Trophoblast cell (in vitro differentiated cells and primary cell): Measurements from ENCODE around the gene BTBD19.
"Not testable (repeated sequence)": the region's sequence is repeated elsewhere in the genome, so short reads cannot be mapped to it uniquely, and the experiment has no call there.

Source experiments
- DNase-seq, 2 donors: peaks; one replicate each; pipeline ENCODE4 v3.0.0-alpha.2; 2016
- H2AFZ ChIP-seq: 2 replicates; pipeline ENCODE4 v1.6.1; 2013; ENCODE audit warnings: low read length, moderate library complexity, mild to moderate bottlenecking; ENCODE audit not compliant: insufficient read depth, poor library complexity
- H2AK5ac ChIP-seq: 2 replicates; pipeline ENCODE4 v1.6.1; 2013; ENCODE audit warnings: mild to moderate bottlenecking, low read length
- H2BK120ac ChIP-seq: 2 replicates; pipeline ENCODE4 v1.6.1; 2013; ENCODE audit warnings: low read length, mild to moderate bottlenecking, moderate library complexity; ENCODE audit not compliant: insufficient read depth, poor library complexity
- H2BK12ac ChIP-seq: 2 replicates; pipeline ENCODE4 v1.6.1; 2013; ENCODE audit warnings: mild to moderate bottlenecking, low read length, moderate library complexity
- H2BK5ac ChIP-seq: 2 replicates; pipeline ENCODE4 v1.6.1; 2013; ENCODE audit warnings: low read length, low read depth, moderate library complexity, mild to moderate bottlenecking; ENCODE audit not compliant: poor library complexity
- H3K14ac ChIP-seq: 2 replicates; pipeline ENCODE4 v1.6.1; 2013; ENCODE audit warnings: mild to moderate bottlenecking, low read length
- H3K18ac ChIP-seq: 2 replicates; pipeline ENCODE4 v1.6.1; 2013; ENCODE audit warnings: mild to moderate bottlenecking, low read length
- H3K23ac ChIP-seq: 2 replicates; pipeline ENCODE4 v1.6.1; 2013; ENCODE audit warnings: low read length
- H3K27ac ChIP-seq: 2 replicates; pipeline ENCODE4 v1.5.1; 2013; ENCODE audit warnings: low read depth, mild to moderate bottlenecking, inconsistent platforms, low read length, moderate library complexity
- H3K27me3 ChIP-seq: 2 replicates; pipeline ENCODE4 v1.6.1; 2013; ENCODE audit warnings: inconsistent platforms, mild to moderate bottlenecking, low read length, moderate library complexity; ENCODE audit not compliant: insufficient read depth
- H3K36me3 ChIP-seq, 2 experiments: 1 replicate in 1 of 2; 2 replicates in 1 of 2; pipeline ENCODE4 v1.6.1; 2013; ENCODE audit warnings: low read length in 2 of 2, mild to moderate bottlenecking in 2 of 2, moderate library complexity in 1 of 2; ENCODE audit not compliant: insufficient read depth in 2 of 2, control insufficient read depth in 1 of 2
- H3K4ac ChIP-seq: 2 replicates; pipeline ENCODE4 v1.6.1; 2013; ENCODE audit warnings: low read depth, mild to moderate bottlenecking, low read length, moderate library complexity
- H3K4me1 ChIP-seq, 2 experiments: 1 replicate in 1 of 2; 2 replicates in 1 of 2; pipeline ENCODE4 v1.6.1; 2013; ENCODE audit warnings: low read length in 2 of 2, mild to moderate bottlenecking in 2 of 2, moderate library complexity in 1 of 2; ENCODE audit not compliant: insufficient read depth in 2 of 2, control insufficient read depth in 1 of 2
- H3K4me2 ChIP-seq: 2 replicates; pipeline ENCODE4 v1.6.1; 2013; ENCODE audit warnings: inconsistent platforms, mild to moderate bottlenecking, low read length, moderate library complexity
- H3K4me3 ChIP-seq: 2 replicates; pipeline ENCODE4 v1.5.1; 2013; ENCODE audit warnings: mild to moderate bottlenecking, low read depth, low read length, inconsistent platforms
- H3K79me1 ChIP-seq: one replicate; pipeline ENCODE4 v1.6.1; 2013; ENCODE audit warnings: low read length
- H3K79me2 ChIP-seq: 2 replicates; pipeline ENCODE4 v1.6.1; 2013; ENCODE audit warnings: low read length, mild to moderate bottlenecking; ENCODE audit not compliant: control insufficient read depth, insufficient read depth, poor library complexity
- H3K9ac ChIP-seq: 2 replicates; pipeline ENCODE4 v1.6.1; 2013; ENCODE audit warnings: mild to moderate bottlenecking, low read length
- H3K9me3 ChIP-seq: 2 replicates; pipeline ENCODE4 v1.6.1; 2013; ENCODE audit warnings: low read depth, mild to moderate bottlenecking, control low read depth, inconsistent platforms, low read length; ENCODE audit not compliant: insufficient read depth
- H4K12ac ChIP-seq: 2 replicates; pipeline ENCODE4 v1.6.1; 2013; ENCODE audit warnings: low read depth, mild to moderate bottlenecking, low read length, moderate library complexity
- H4K8ac ChIP-seq: 2 replicates; pipeline ENCODE4 v1.6.1; 2013; ENCODE audit warnings: low read depth, mild to moderate bottlenecking, low read length, moderate library complexity
- H4K91ac ChIP-seq: one replicate; pipeline ENCODE4 v1.6.1; 2013; ENCODE audit warnings: low read depth, mild to moderate bottlenecking, low read length, moderate library complexity
- WGBS: extraction: QIAGEN DNeasy Blood & Tissue Kit; methylation state at CpG from one replicate; pipeline ENCODE4 v1.1.7; 2013; ENCODE audit warnings: missing lambda C conversion rate; ENCODE audit not compliant: insufficient read length, insufficient coverage; ENCODE audit errors: extremely low coverage; 5-methylcytosine and 5-hydroxymethylcytosine counted together

The BTBD19 gene

DNA sequence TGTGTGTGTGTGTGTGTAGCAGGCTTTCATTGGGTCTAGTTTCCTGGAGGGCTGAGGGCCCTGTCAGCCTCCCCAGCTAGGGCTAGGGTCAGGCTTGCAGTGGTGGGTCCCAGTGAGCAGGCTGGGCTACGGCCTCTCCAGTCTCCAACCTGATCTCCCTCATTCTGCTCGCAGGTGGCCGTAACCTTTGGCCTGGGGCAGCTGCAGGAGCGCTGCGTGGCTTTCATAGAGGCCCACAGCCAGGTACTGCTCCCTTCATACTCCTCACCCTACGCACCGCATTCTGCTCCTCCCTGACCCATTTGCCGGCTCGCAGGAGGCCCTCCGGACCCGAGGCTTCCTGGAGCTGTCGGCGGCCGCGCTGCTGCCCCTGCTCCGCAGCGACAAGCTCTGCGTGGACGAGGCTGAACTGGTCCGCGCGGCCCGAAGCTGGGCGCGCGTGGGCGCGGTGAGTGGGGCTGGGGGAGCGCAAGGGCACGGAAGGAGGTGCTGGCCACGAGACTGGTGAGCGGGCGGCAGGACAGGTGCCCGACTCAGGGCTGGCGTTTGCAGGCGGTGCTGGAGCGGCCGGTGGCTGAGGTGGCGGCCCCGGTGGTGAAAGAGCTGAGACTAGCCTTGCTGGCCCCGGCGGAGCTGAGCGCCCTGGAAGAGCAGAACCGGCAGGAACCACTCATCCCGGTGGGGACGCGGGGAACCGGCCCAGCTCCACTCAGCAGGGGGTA lies 4.7 kb downstream of the BTBD19 start:
- Histone ChIP-seq H3K18ac (peak overlapping the region; percentile 55), H3K4me3 (peak overlapping the region; percentile 21), H4K91ac (peak overlapping the region; percentile 42), H4K8ac (peak overlapping the region; percentile 73), H2BK120ac (peak overlapping the region; percentile 7), H2BK12ac (peak overlapping the region; percentile 65), H3K14ac (peak overlapping the region; percentile 7), H2AFZ (peak overlapping the region; percentile 8), H3K9ac (no peak overlapping the region), H3K36me3 (peaks cover 9 to 12% of the 10 kb centered on the region in 2 experiments), H3K23ac (no peak overlapping the region), H3K4ac (peak overlapping the region; percentile 20), H3K4me1 (peaks cover 51 to 56% of the 10 kb centered on the region in 2 experiments), H4K12ac (peak overlapping the region; percentile 4), H2AK5ac (peak overlapping the region; percentile 56), H2BK5ac (no peak overlapping the region), H3K79me2 (peaks cover 13% of the 10 kb centered on the region), H3K27me3 (no peaks in the 10 kb centered on the region), H3K9me3 (no peaks in the 10 kb centered on the region), H3K4me2 (peak overlapping the region; percentile 65), H3K79me1 (peaks cover 39% of the 10 kb centered on the region), H3K27ac (no peak overlapping the region)
- no CpG with 5 or more reads among the region's 48 CpGs for WGBS
- peak; percentile 47 to 58 for DNase-seq

DNA sequence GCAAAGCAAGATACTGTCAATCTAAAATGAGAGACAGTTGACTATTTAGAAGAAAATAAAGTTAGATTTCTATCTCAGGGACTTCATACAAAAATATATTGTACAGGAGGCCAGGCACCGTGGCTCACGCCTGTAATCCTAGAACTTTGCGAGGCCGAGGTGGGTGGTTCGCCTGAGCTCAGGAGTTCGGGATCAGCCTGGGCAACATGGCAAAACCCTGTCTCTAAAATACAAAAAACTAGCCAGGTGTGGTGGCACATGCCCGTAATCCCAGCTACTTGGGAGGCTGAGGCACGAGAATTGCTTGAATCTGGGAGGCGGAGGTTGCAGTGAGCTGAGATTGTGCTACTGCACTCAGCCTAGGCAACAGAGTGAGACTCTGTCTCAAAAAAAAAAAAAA lies 7.6 kb downstream of the BTBD19 start:
- H3K9me3 ChIP-seq, H3K9ac ChIP-seq, H3K27ac ChIP-seq, H3K27me3 ChIP-seq, H3K4me3 ChIP-seq, H3K18ac ChIP-seq, H2BK120ac ChIP-seq, H4K12ac ChIP-seq, H3K36me3 ChIP-seq, H3K79me2 ChIP-seq, H2AFZ ChIP-seq, H2BK5ac ChIP-seq, H3K23ac ChIP-seq, H4K91ac ChIP-seq, H3K4ac ChIP-seq, H3K4me2 ChIP-seq, H4K8ac ChIP-seq, H2AK5ac ChIP-seq, H3K14ac ChIP-seq, H2BK12ac ChIP-seq, DNase-seq: not testable (repeated sequence)
- WGBS = no CpG with 5 or more reads among the region's 9 CpGs
- Histone ChIP-seq H3K79me1 (peaks cover 23% of the 10 kb centered on the region), H3K4me1 (peaks cover 28 to 33% of the 10 kb centered on the region in 2 experiments)

DNA sequence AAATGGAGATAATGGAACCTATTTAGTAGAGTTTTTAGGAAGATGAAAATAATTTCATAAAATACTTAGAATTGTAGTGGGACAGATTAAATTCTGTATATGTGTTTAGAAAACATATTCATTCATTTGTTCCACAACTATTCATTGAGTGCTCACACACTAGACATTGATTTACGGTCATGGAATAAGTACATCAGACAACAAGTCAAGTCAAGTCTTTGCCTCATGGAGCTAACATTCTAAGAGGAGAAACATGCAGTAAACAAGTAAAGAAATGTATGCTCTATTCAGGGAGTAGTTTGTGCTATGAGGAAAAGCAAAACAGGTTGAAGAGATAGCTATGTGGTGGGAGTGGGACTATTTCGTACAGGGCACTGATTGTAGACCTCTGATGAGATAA lies 9.0 kb downstream of the BTBD19 start:
- no peak overlapping the region for H4K91ac ChIP-seq
- WGBS = no CpG with 5 or more reads among the region's 2 CpGs
- H2BK5ac ChIP-seq = no peak overlapping the region
- peaks cover 6 to 9% of the 10 kb centered on the region in 2 experiments for H3K36me3 ChIP-seq
- H2BK120ac ChIP-seq = no peak overlapping the region
- peaks cover 8% of the 10 kb centered on the region for H3K79me2 ChIP-seq
- no peak overlapping the region for H3K9ac ChIP-seq
- H3K23ac ChIP-seq = no peak overlapping the region
- no peak overlapping the region for H3K4me3 ChIP-seq
- H3K4ac ChIP-seq = no peak overlapping the region
- no peak overlapping the region for H3K27ac ChIP-seq
- H2AFZ ChIP-seq = no peak overlapping the region
- no peak overlapping the region for H4K12ac ChIP-seq
- peaks cover 17 to 21% of the 10 kb centered on the region in 2 experiments for H3K4me1 ChIP-seq
- no peak overlapping the region for H3K14ac ChIP-seq
- H3K79me1 ChIP-seq = peaks cover 16% of the 10 kb centered on the region
- no peak overlapping the region for H2BK12ac ChIP-seq
- no peak overlapping the region for H3K18ac ChIP-seq
- no peaks in the 10 kb centered on the region for H3K9me3 ChIP-seq
- H3K4me2 ChIP-seq = no peak overlapping the region
- no peak overlapping the region for H4K8ac ChIP-seq
- no peak overlapping the region for H2AK5ac ChIP-seq
- DNase-seq = no peak
- H3K27me3 ChIP-seq = no peaks in the 10 kb centered on the region

DNA sequence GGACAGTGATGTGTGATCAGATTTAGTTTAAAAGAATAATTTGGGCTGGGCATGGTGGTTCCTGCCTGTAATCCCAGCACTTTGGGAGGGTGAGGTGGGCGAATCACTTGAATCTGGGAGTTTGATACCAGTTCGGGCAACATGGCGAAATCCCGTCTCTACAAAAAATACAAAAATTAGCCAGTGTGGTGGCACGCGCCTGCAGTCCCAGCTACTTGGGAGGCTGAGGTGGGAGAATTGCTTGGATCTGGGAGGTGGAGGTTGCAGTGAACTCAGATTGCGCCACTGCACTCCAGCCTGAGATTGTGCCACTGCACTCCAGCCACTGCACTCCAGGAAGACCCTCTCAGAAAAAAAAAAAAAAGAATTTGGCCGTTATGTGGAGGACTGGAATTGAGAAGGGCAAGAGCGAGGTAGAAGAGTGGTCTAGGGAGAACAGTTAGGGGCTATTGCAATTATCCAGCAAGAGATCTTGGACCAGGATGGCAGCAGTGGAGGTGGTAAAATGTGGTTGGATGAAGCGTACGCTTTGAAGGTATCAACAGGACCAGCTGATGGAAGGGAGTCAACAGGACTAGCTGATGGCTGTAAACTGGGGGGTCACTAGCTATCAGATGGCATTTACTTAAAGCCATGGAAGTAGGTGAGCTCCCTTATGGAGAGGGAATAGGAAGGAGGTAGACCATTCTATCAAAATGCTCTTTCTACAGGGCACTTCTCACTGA lies 9.6 kb downstream of the BTBD19 start:
- Histone ChIP-seq H3K79me2 (peaks cover 8% of the 10 kb centered on the region), H2BK12ac (no peak overlapping the region), H3K23ac (no peak overlapping the region), H3K18ac (no peak overlapping the region), H3K79me1 (peaks cover 15% of the 10 kb centered on the region), H4K12ac (no peak overlapping the region), H3K4ac (no peak overlapping the region), H2BK5ac (no peak overlapping the region), H3K4me3 (no peak overlapping the region), H3K4me2 (no peak overlapping the region), H3K9me3 (no peaks in the 10 kb centered on the region), H3K36me3 (peaks cover 5 to 9% of the 10 kb centered on the region in 2 experiments), H2BK120ac (no peak overlapping the region), H3K27ac (no peak overlapping the region), H3K4me1 (peaks cover 15 to 17% of the 10 kb centered on the region in 2 experiments), H2AFZ (no peak overlapping the region), H4K91ac (no peak overlapping the region), H3K27me3 (no peaks in the 10 kb centered on the region), H3K9ac (no peak overlapping the region), H4K8ac (no peak overlapping the region), H3K14ac (no peak overlapping the region), H2AK5ac (no peak overlapping the region)
- WGBS = no CpG with 5 or more reads among the region's 11 CpGs
- peak in 1 of 2 donors; percentile 3 for DNase-seq
